ENCODE data around the gene FAM210B. TPM values are rescaled to one million over a fixed set of nuclear protein-coding genes. Genes with fewer than 3 reads are reported as not detected.
A peak's percentile ranks its signal among the peaks of the same experiment; 100 is the strongest.

FAM210B gene
- total RNA-seq, 4 donors from 2014 or later, result 29.2 to 58.6 (median 39.3) TPM

DNA sequence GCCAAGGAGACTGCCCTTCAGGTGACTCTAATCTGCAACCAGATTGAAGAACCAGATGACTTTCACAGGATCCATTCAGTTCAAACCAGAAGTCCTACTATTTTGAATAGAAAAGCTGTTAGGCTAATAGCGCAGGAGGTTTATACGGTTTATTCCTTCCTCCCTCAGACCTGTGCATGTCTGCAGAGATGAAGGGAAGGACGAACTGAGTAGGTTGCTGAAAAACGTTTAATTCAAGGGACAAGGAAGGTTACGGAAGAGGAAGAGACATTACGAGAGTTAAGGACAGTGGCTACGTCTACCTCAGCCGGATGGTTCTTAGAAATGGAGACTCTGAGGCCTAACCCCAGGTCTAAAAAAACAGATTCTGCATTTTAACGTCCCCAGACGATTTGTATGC is 32.3 kb downstream of the FAM210B start:
- no peak for DNase-seq (ENCODE audit: low spot score)
- TF ChIP-seq CTCF (IDR thresholded peaks at IDR 0.05), result no peak

DNA sequence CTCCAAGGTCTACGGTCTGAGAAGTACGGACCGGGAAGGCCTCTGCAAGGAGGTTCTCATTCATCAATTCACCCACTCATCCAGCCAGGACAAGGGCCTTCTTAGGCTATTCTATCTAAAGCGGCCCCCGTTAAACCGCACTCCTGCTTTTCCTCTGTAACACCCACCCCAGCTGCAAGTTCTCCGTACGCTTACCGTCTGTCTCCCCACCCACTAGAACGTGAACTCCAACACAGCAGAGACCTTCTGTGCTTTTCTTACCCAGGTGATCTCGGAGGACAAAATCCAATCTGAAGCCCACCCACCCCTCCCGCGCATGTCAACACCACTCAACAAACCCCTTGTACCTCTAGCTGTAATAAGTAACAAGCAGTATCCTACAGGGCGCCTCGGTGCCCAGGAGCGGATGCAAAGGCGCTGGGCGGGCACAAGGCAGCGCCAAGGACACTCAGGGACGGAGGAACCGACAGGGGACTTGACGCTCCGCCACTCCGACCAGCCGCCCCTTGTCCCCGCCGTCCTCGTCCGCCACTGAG is 32.9 kb downstream of the FAM210B start:
- TF ChIP-seq CTCF (IDR thresholded peaks at IDR 0.05), result no peak
- DNase-seq (ENCODE audit: low spot score) (no peak), ATAC-seq (ENCODE audit: low FRiP score) (peak; percentile 27)

More for the DNA sequence above, 32.3 kb downstream of the FAM210B start:
- ATAC-seq (ENCODE audit: low FRiP score), result no peak

DNA sequence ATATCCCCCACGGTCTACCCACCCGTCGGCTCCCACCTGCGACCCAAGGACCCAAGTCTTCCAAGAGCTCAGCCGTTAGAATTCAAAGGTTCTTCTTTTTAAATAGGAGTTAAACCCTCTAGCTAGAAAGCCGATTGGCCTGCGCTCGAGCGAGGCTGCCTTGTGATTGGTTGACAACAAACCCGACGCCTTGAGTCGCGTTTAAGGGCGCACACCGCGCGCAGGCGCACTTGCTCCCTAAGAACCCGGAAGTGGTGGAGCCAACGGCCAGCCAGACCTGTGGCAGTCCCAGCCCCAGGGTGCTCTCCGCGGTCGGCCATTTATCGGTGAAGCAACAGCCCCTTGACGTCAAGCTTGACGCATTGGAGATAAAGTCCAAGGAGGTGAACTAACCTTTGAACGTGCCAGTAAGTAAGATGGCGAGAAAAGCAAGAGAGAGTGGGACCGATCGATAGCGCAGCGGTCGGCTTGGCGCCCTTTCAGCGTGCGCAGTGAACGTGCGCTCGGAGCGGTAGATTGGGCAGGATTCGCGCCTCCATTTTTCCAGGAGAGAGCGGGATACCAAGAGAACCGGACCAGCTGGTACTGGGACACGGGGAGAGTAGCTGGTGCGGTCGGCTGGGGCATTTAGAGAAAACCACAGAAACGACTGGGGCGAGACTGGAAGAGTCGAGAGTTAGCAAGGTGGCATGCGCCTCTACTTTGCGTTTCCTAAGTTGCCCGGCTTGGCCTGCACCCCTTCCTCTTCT is 33.5 kb downstream of the FAM210B start, which contains the start of the genes AURKA and CSTF1:
Gene AURKA (minus strand): TSS at position 84 of the 749 bp plus-strand sequence. CDS start 4,018 bp downstream, outside the sequence.
Gene CSTF1 (plus strand): TSS at position 514 of the 749 bp plus-strand sequence. CDS start 2,908 bp downstream, outside the sequence.
- ATAC-seq (ENCODE audit: low FRiP score) (peak; percentile 99), DNase-seq (ENCODE audit: low spot score) (peak; percentile 98)
- TF ChIP-seq CTCF (IDR thresholded peaks at IDR 0.05), result no peak

DNA sequence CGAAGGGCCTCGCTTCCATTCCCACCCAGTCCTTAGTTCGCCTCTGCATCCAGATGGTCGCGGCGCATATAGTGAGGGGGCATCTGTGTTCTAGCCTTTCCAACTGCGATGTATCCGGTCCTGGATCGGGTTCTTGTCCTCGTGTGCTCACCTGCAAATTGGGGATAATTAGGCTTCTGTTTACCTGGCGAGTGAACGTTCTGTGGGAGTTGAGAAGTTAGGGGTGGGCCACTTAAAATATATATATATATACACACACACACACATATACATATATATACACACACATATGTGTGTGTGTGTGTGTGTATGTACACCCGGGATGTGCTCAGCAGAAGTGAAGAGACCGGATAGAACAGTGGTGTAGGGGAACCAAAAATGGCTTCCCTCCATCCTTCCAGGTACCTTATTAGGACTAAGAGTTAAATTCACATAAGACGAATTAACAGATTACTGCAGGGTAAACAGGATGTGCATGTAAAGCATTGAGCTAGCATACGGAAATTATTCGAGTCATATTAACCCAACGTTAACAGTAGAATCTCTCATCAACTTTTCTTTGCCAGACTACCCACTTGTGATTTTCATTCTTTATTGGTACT is 34.2 kb downstream of the FAM210B start:
- no peak for TF ChIP-seq CTCF (IDR thresholded peaks at IDR 0.05)
- DNase-seq (ENCODE audit: low spot score) (no peak), ATAC-seq (ENCODE audit: low FRiP score) (no peak)

GRCh38 chr20:56393653-56394052 is 34.9 kb downstream of the FAM210B start:
- ATAC-seq (ENCODE audit: low FRiP score) (no peak), DNase-seq (ENCODE audit: low spot score) (no peak)
- TF ChIP-seq CTCF (IDR thresholded peaks at IDR 0.05), result no peak

- DNase-seq (ENCODE audit: low spot score) (no peak), ATAC-seq (ENCODE audit: low FRiP score) (no peak)
- no peak for TF ChIP-seq CTCF (IDR thresholded peaks at IDR 0.05)
These were observed 36.4 kb downstream of the FAM210B start for GRCh38 chr20:56395166-56395565.

All from omental fat pad (tissue), 4 donors.